AG09319 (cell line): ENCODE measurements around the gene HOTAIR.

Experiments used
- DNase-seq: peaks from one replicate; pipeline ENCODE4 v3.0.0-alpha.2; 2010; ENCODE audit warnings: low read depth; ENCODE audit errors: extremely low read depth
- CTCF ChIP-seq: IDR thresholded peaks from 2 replicates; pipeline ENCODE4 v1.5.1; 2011; ENCODE audit warnings: low read depth, mild to moderate bottlenecking, inconsistent platforms, low read length, moderate library complexity

HOTAIR gene

GRCh38 chr12:53982648-53983567 lies 8.2 kb upstream of the HOTAIR start:
- no peak for TF ChIP-seq CTCF
- no peak for DNase-seq

- DNase-seq = no peak
- no peak for TF ChIP-seq CTCF
These were observed 7.1 kb upstream of the HOTAIR start for GRCh38 chr12:53981634-53982565.

- no peak for DNase-seq
- TF ChIP-seq CTCF = no peak
These were observed 6.2 kb upstream of the HOTAIR start for GRCh38 chr12:53980802-53981496.

GRCh38 chr12:53980104-53980801 lies 5.5 kb upstream of the HOTAIR start:
- DNase-seq = no peak
- TF ChIP-seq CTCF = no peak

- no peak for DNase-seq
- TF ChIP-seq CTCF = no peak
These were observed 4.0 kb upstream of the HOTAIR start for GRCh38 chr12:53978477-53979356.
